Epithelial cell of proximal tubule (primary cell): Measurements from ENCODE around the gene PLCL1. TPM values are rescaled to one million over a fixed set of nuclear protein-coding genes. Genes with fewer than 3 reads are reported as not detected.

Source experiments
- DNase-seq: peaks from one replicate; pipeline ENCODE4 v3.0.0-alpha.2; 2011; ENCODE audit warnings: low read depth
- H3K4me3 ChIP-seq: 2 replicates; pipeline ENCODE4 v1.5.1; 2011; ENCODE audit warnings: low read depth, mild to moderate bottlenecking, low read length
- CTCF ChIP-seq: conservative IDR thresholded peaks from 2 replicates; pipeline ENCODE4 v1.5.1; 2012; ENCODE audit warnings: low read depth, mild to moderate bottlenecking, low read length
- total RNA-seq: library from RNA; depleted of rRNA; stranded (reverse); fragments of >200 nt; gene quantifications from 2 replicates; pipeline ENCODE4 v1.2.3, GENCODE V29; 2015

PLCL1 gene
- total RNA-seq: under 0.01 TPM in 1 of 2 replicates, not detected in the other

GRCh38 chr2:197804049-197804757 is at the start of gene PLCL1:
PLCL1 (plus strand) TSS chr2:197804593.
- DNase-seq: peak; percentile 45
- no peak for TF ChIP-seq CTCF
- peak within 1 kb of the TSS; percentile 61 for H3K4me3 ChIP-seq

DNA sequence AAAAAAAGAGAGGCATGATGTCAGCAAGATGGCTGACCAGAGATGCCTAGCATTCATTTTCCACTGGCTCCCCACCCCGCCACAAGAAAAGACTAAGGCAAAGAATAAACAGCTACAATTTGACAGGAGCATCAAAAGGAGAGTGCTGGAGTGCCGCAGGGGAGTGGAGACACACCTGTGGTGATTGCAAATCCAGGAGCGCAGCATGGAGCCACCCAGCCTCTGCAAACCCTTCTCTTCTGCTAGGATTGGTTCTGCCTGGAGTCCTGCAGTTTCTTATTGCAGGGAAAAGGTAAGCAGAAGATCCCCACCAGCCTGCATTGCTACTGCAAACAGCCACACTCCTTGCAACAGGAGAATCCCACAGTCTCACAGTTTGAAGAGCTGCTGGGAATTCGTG is 45.4 kb upstream of the PLCL1 start:
- H3K4me3 ChIP-seq: no peak overlapping the region
- no peak for TF ChIP-seq CTCF
- no peak for DNase-seq

DNA sequence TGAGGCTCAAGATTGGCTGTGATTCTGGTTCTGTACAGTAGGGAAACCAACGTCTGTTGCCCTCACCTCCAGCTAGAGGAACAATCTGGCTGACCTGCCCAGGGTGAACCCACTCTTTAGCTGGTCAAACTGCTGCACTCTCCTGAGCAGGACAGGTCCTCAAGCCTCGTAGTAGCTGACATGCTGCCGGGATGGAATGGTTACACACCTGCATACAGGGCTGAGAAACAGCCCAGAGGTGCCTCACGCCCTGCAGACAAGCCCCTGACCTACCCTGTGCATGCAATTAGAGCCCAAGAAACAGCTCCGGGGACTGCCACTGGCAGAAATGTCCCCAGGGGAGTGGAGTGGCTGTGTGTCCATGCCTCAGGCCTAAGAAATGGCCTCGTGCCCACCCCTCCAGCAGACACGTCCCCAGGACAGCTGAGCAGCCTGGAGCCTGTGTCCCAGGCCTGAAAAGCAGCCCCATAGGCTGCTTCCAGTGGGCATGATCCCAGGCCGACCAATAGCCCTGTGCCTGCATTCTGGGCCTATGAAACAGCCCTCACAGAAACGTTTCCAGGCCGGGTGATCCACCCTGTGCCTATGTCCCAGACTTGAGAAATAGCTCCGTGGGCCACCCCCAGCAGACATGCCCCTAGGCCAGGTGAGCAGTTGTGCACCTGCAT is 44.6 kb upstream of the PLCL1 start:
- no peak overlapping the region for H3K4me3 ChIP-seq
- no peak for TF ChIP-seq CTCF
- DNase-seq: no peak

DNA sequence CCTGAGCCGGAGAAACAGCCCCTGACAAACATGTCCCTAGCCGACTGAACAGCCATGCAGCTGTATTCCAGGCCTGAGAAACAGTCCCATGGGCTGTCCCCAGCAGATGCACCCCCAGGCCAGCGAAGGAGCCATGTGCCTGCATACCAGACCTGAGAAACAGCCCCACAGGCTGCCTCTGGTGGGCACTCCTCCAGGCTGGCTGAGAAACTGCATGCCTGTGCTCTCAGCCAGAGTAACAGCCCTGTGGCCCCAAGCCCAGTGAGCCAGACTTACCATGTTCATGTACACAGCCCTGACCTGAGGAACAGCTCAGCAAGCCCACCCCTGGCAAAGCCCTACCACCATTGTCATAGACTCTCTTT is 44.1 kb upstream of the PLCL1 start:
- no peak for TF ChIP-seq CTCF
- DNase-seq: no peak
- H3K4me3 ChIP-seq: no peak overlapping the region

- TF ChIP-seq CTCF: peak; percentile 65
- no peak overlapping the region for H3K4me3 ChIP-seq
- DNase-seq: no peak
Observed at GRCh38 chr2:197777823-197778407, 26.5 kb upstream of the PLCL1 start.

- no peak for DNase-seq
Observed at GRCh38 chr2:197779261-197779660, 25.1 kb upstream of the PLCL1 start.

More at GRCh38 chr2:197779261-197779660, 25.1 kb upstream of the PLCL1 start:
- H3K4me3 ChIP-seq: no peak overlapping the region
- TF ChIP-seq CTCF: no peak
